GM12875 (cell line): Measurements from ENCODE around the gene EVX2.

Experiments
- H3K4me3 ChIP-seq: one replicate; pipeline ENCODE4 v1.5.1; 2011; ENCODE audit warnings: low read depth, low read length, control low read depth
- TF ChIP-seq, protein P1 (sequence below): IDR thresholded peaks from 2 replicates; pipeline ENCODE4 v1.5.1; 2011; ENCODE audit warnings: low read depth, mild to moderate bottlenecking, control low read depth, inconsistent platforms, low read length, moderate library complexity, borderline replicate concordance; ENCODE audit not compliant: insufficient read depth

The EVX2 gene

DNA sequence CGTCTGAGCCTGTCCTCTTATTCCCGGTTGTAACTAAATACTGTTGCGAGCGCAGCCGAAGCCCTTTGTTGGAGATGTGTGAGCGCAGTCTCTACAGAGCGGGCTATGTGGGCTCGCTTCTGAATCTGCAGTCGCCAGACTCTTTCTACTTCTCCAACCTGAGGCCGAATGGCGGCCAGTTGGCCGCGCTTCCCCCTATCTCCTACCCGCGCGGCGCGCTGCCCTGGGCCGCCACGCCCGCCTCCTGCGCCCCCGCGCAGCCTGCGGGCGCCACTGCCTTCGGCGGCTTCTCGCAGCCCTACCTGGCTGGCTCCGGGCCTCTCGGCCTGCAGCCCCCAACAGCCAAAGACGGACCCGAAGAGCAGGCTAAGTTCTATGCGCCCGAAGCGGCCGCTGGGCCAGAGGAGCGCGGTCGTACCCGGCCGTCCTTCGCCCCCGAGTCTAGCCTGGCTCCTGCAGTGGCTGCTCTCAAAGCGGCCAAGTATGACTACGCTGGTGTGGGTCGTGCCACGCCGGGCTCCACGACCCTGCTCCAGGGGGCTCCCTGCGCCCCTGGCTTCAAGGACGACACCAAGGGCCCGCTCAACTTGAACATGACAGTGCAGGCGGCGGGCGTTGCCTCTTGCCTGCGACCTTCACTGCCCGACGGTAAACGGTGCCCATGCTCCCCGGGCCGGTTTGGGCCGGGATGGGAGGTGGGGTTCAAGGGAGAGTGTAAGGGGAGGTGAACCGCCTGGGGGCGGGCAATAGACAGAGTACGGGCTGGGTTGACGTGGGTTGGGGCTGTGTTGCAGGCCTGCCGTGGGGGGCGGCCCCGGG, 16.2 kb upstream of the EVX2 start, which contains the start of gene HOXD12:
HOXD12 (plus strand) TSS at position 68 of the 819 bp plus-strand sequence; CDS start at position 75, 7 bp downstream.
- TF ChIP-seq, protein P1, sequence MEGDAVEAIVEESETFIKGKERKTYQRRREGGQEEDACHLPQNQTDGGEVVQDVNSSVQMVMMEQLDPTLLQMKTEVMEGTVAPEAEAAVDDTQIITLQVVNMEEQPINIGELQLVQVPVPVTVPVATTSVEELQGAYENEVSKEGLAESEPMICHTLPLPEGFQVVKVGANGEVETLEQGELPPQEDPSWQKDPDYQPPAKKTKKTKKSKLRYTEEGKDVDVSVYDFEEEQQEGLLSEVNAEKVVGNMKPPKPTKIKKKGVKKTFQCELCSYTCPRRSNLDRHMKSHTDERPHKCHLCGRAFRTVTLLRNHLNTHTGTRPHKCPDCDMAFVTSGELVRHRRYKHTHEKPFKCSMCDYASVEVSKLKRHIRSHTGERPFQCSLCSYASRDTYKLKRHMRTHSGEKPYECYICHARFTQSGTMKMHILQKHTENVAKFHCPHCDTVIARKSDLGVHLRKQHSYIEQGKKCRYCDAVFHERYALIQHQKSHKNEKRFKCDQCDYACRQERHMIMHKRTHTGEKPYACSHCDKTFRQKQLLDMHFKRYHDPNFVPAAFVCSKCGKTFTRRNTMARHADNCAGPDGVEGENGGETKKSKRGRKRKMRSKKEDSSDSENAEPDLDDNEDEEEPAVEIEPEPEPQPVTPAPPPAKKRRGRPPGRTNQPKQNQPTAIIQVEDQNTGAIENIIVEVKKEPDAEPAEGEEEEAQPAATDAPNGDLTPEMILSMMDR, result no peak
- H3K4me3 ChIP-seq, result no peak within 1 kb of the TSS

- no peak overlapping the region for H3K4me3 ChIP-seq
- TF ChIP-seq, protein P1, result no peak
These were observed 15.5 kb upstream of the EVX2 start for GRCh38 chr2:176099159-176099727.

DNA sequence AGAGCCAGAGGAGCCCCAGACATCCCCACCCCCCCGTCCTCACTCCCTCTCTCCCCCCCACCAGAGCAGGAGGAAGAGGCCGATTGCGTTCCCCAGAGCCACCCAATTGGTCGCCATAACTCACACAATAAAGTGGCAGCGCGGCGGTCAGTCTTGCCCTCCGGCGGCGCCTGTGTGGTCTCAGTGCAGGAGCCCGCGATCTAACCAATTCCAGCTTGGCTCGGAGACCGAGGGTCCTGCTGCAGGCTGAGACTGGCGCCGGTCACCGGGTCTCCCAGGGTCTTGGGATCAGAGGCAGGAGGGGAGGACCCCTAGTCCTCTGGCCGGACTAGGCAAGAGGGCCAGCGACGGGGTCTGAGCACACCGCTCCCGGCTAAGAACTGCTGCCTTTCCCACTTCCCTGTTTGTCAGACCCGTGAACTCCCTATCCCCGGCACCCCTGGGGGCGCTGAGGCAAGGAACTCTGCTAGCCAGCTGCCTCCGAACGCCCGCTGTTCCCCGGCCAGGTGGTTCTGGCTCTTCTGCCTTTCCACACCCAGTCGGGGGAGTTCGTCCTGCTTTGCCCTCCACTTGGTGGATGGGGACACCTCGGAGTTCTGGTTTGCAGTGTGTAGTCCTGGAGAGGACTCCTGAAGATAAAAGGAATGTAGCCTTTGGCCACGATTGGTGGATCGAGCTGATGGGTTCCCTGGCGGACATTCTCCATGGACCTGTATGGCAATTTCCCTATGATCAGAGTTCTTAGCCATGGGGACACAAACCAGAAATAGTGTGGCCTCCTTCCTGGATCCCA, 14.8 kb upstream of the EVX2 start:
- TF ChIP-seq, protein P1, result no peak
- H3K4me3 ChIP-seq, result no peak overlapping the region

- H3K4me3 ChIP-seq, result no peak overlapping the region
- TF ChIP-seq, protein P1, result no peak
These were observed 14.1 kb upstream of the EVX2 start for GRCh38 chr2:176097820-176098365.

DNA sequence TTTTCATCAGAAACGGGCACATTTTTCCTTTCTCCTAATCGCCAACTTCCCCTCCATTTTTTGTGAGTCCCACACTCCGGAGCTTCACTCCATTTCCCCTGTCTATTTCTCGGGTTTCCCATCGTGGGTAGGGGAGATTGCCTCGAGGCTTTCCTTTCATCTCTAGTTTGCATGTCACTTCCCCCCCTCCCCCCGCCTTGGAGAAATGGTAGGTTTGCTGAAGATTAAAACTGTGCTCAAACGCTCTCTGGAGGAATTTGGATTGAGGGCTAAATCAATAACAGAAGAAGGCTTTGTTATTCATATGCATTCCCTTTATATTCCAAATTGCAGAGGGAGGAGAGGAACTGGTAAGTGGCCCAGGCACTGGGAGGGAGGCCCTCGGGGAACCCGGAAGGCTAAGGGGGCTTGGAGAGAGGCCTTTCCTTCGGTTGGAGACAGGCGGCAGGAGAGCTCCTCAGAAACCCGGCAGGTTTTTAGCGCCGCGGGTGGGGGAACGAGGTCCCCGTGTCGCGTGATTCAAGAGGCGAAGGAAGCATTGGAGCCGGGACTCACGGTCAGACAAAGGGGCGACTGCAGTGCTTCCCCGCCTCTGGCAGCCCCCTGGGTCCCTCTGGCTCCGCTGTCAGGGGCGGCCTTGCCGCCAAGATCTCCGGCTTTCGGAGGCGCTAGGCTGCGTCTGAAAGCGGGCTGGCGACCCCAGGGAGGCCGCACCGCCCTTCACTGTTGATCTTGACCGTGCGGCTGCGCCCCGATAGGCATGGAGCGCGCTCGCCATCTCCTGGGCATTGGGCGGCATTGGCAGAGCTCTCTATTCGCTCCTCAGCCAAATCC, 13.4 kb upstream of the EVX2 start:
- TF ChIP-seq, protein P1, result peak; percentile 93
- peak overlapping the region; percentile 50 for H3K4me3 ChIP-seq

DNA sequence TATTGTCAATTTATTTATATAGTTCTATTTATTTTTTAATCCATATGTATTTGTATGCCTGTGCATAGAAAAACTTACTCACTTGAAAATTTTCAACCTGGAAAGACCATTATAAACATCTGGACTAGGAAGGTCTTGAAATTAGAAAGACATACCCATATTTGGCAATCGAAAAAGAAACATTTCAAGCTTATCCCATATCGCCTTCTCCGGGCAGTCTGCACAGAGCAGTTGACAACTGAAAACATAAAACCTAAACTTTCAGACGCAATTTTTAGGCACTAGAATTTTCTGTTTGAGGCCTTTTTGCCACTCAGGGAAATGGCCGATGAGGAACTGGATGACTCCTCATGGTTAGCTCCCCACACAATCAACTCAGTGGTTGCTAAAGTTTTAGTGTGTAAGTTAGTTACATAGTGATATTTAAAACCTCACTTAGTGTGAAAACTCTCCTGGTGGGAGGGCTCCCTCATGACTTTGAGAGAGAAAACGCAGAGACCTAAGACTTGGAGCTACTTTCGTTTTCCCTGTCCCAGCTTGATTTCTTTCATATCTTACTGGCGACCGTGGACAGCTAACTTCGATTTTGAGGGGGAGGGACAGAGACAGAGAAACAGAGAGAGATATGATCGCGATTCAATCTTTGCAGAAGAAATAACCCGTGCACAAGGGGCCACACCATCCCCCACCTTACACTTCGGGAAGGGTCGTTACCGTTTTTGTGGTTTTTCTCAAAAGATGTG, 12.7 kb upstream of the EVX2 start:
- TF ChIP-seq, protein P1, result no peak
- no peak overlapping the region for H3K4me3 ChIP-seq
